Measurements from ENCODE around the gene CHD2.

The CHD2 gene

DNA sequence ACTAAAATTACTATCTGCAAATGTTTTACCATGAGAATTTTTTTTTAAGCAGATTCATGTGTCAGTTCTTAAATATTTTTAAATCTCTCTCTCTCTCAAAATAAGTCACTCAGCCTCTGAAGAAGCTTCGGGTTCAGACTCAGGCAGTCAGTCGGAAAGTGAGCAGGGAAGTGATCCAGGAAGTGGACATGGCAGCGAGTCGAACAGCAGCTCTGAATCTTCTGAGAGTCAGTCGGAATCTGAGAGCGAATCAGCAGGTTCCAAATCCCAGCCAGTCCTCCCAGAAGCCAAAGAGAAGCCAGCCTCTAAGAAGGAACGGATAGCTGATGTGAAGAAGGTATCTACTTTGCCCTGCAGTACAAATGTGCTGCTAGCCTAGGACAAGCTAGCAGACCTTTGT lies 24.1 kb downstream of the CHD2 start:
- Histone ChIP-seq H3K36me3 (ENCODE audit: insufficient read depth, low read length) (peaks cover 84% of the 10 kb centered on the region), H3K9me2 (replicated peaks; ENCODE audit: low read depth, low read length) (no peaks in the 10 kb centered on the region), H4K20me1 (ENCODE audit: insufficient read depth, low read length, poor library complexity, severe bottlenecking) (peaks cover 77% of the 10 kb centered on the region), H2AFZ (ENCODE audit: low read length) (no peak overlapping the region), H3K27me3 (ENCODE audit: insufficient read depth, low read length, poor library complexity, severe bottlenecking) (no peaks in the 10 kb centered on the region), H3K4me3 (ENCODE audit: low read length, poor library complexity, severe bottlenecking) (no peak overlapping the region), H3K4me1 (ENCODE audit: insufficient read depth, low read length, poor library complexity, severe bottlenecking) (peaks cover 14% of the 10 kb centered on the region), H3K4me2 (ENCODE audit: low read depth, low read length, poor library complexity, severe bottlenecking) (no peak overlapping the region), H3K9me3 (ENCODE audit: insufficient read depth, low read depth, low read length) (no peaks in the 10 kb centered on the region), H3K9ac (ENCODE audit: low read depth, low read length, poor library complexity, severe bottlenecking) (no peak overlapping the region), H3K79me2 (ENCODE audit: insufficient read depth, low read length) (peaks cover 100% of the 10 kb centered on the region), H3F3A (ENCODE audit: low read depth) (no peaks in the 10 kb centered on the region)
- no peak for TF ChIP-seq CTCF (conservative IDR thresholded peaks at IDR 0.05; ENCODE audit: low read length)
- no peak for TF ChIP-seq EZH2phosphoT487 (IDR thresholded peaks at IDR 0.05; ENCODE audit: borderline replicate concordance)

DNA sequence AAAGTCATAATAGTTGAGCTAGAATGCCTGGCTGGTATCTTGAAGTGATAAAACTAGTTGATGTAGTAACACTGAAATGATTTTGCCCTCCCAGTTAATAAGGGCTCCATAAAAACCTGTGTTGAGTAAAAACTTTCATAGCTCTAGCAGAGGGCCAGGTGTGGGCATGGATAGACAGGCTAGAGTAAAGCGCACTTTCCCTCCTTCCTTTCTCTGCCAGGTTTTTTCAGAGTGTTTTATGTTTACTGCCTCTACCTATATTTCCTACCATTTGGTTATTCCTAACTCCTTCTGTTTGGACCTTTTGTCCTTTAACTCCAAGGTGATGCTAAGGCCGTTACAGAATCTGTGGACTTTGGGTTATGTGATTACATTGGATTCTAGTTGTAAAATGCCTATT lies 25.3 kb downstream of the CHD2 start:
- Histone ChIP-seq H3K79me2 (ENCODE audit: insufficient read depth, low read length) (peaks cover 97% of the 10 kb centered on the region), H3K4me1 (ENCODE audit: insufficient read depth, low read length, poor library complexity, severe bottlenecking) (peaks cover 6% of the 10 kb centered on the region), H3K9me3 (ENCODE audit: insufficient read depth, low read depth, low read length) (no peaks in the 10 kb centered on the region), H3K9me2 (replicated peaks; ENCODE audit: low read depth, low read length) (no peaks in the 10 kb centered on the region), H3K4me3 (ENCODE audit: low read length, poor library complexity, severe bottlenecking) (no peak overlapping the region), H3K36me3 (ENCODE audit: insufficient read depth, low read length) (peaks cover 87% of the 10 kb centered on the region), H2AFZ (ENCODE audit: low read length) (no peak overlapping the region), H3K4me2 (ENCODE audit: low read depth, low read length, poor library complexity, severe bottlenecking) (no peak overlapping the region), H3K27me3 (ENCODE audit: insufficient read depth, low read length, poor library complexity, severe bottlenecking) (no peaks in the 10 kb centered on the region), H4K20me1 (ENCODE audit: insufficient read depth, low read length, poor library complexity, severe bottlenecking) (peaks cover 69% of the 10 kb centered on the region), H3K9ac (ENCODE audit: low read depth, low read length, poor library complexity, severe bottlenecking) (no peak overlapping the region), H3F3A (ENCODE audit: low read depth) (no peaks in the 10 kb centered on the region)
- TF ChIP-seq CTCF (conservative IDR thresholded peaks at IDR 0.05; ENCODE audit: low read length) (no peak), EZH2phosphoT487 (IDR thresholded peaks at IDR 0.05; ENCODE audit: borderline replicate concordance) (no peak)

DNA sequence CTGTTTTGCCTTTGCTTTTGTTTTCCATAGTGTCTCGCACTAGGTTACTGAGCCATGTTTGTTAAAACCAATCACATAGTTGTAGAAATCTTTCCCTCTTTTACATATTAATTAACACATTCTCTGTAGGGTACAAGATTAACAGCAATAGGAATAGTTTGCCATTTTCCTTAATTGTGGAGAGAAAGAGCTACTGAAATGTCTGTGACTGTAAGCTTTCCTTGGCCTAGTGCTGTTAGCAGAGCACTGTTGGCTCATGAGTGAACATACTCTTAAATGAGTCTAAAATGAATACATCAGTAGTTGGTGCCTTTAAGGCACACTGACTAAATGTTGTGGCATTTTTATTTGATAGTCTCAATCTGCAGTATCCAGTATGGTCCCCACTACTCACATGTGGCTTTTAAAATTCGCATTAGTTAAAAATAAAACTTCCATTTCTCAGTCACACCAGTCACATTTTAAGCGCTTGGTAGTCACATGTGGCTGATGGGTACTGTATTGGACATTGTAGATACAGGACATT lies 28.2 kb downstream of the CHD2 start:
- Histone ChIP-seq H3F3A (ENCODE audit: low read depth) (no peaks in the 10 kb centered on the region), H3K9me2 (replicated peaks; ENCODE audit: low read depth, low read length) (no peaks in the 10 kb centered on the region), H3K9ac (ENCODE audit: low read depth, low read length, poor library complexity, severe bottlenecking) (no peak overlapping the region), H3K4me2 (ENCODE audit: low read depth, low read length, poor library complexity, severe bottlenecking) (no peak overlapping the region), H3K9me3 (ENCODE audit: insufficient read depth, low read depth, low read length) (no peaks in the 10 kb centered on the region), H3K79me2 (ENCODE audit: insufficient read depth, low read length) (peaks cover 79% of the 10 kb centered on the region), H4K20me1 (ENCODE audit: insufficient read depth, low read length, poor library complexity, severe bottlenecking) (peaks cover 44% of the 10 kb centered on the region), H3K36me3 (ENCODE audit: insufficient read depth, low read length) (peaks cover 96% of the 10 kb centered on the region), H3K4me3 (ENCODE audit: low read length, poor library complexity, severe bottlenecking) (no peak overlapping the region), H3K4me1 (ENCODE audit: insufficient read depth, low read length, poor library complexity, severe bottlenecking) (no peaks in the 10 kb centered on the region), H2AFZ (ENCODE audit: low read length) (no peak overlapping the region), H3K27me3 (ENCODE audit: insufficient read depth, low read length, poor library complexity, severe bottlenecking) (no peaks in the 10 kb centered on the region)
- TF ChIP-seq EZH2phosphoT487 (IDR thresholded peaks at IDR 0.05; ENCODE audit: borderline replicate concordance) (no peak), CTCF (conservative IDR thresholded peaks at IDR 0.05; ENCODE audit: low read length) (no peak)

Measured in Loucy (cell line).